Keratinocyte (primary cell): Measurements from ENCODE around the gene GSTM2.

Experiments used
- EZH2 ChIP-seq: IDR thresholded peaks from one replicate; pipeline ENCODE4 v1.6.1; 2012; ENCODE audit warnings: inconsistent platforms, mild to moderate bottlenecking, low read length, moderate library complexity
- TF ChIP-seq, protein P1 (sequence below), 3 experiments: IDR thresholded peaks in 1 of 3; conservative IDR thresholded peaks in 1 of 3; optimal IDR thresholded peaks in 1 of 3; 2 replicates in 2 of 3; 3 replicates in 1 of 3; pipeline versions ENCODE3 to v1.5.1; 2011; ENCODE audit warnings: low read length in 3 of 3, mild to moderate bottlenecking in 3 of 3, moderate library complexity in 2 of 3, control low read depth in 1 of 3, inconsistent platforms in 1 of 3; ENCODE audit not compliant: insufficient read depth in 2 of 3; ENCODE audit errors: extremely low read depth in 1 of 3

DNA sequence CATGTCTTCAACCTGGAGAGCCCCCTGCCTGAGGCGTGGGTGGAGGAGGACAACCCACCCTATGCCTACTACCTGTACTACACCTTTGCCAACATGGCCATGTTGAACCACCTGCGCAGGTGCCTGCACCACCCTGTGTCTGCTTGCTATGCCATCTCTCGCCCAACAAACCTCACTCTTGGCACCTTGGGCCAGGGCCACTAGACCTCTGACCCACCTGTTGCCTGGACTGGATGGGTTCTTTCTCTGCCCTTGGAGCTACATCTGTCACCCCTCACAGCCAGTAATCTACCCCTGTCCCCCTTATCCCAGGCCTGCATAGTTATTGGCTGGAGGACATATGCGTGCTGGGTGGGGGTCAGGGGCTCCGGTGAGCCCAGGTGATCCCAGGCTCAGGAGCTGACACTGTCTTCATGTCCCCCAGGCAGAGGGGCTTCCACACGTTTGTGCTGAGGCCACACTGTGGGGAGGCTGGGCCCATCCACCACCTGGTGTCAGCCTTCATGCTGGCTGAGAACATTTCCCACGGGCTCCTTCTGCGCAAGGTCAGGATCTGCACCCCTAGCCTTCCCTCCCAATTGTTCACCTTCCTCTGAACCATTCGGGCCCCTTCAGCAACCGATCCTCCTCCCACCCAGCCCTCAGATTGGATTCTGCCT is 38.4 kb upstream of the GSTM2 start:
- TF ChIP-seq EZH2, result no peak
- TF ChIP-seq, protein P1, sequence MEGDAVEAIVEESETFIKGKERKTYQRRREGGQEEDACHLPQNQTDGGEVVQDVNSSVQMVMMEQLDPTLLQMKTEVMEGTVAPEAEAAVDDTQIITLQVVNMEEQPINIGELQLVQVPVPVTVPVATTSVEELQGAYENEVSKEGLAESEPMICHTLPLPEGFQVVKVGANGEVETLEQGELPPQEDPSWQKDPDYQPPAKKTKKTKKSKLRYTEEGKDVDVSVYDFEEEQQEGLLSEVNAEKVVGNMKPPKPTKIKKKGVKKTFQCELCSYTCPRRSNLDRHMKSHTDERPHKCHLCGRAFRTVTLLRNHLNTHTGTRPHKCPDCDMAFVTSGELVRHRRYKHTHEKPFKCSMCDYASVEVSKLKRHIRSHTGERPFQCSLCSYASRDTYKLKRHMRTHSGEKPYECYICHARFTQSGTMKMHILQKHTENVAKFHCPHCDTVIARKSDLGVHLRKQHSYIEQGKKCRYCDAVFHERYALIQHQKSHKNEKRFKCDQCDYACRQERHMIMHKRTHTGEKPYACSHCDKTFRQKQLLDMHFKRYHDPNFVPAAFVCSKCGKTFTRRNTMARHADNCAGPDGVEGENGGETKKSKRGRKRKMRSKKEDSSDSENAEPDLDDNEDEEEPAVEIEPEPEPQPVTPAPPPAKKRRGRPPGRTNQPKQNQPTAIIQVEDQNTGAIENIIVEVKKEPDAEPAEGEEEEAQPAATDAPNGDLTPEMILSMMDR (optimal IDR thresholded peaks at IDR 0.05 in 1 of 3, IDR thresholded peaks at IDR 0.05 in 1 of 3, conservative IDR thresholded peaks at IDR 0.05 in 1 of 3; ENCODE audit: extremely low read depth in 1 of 3, insufficient read depth in 2 of 3, low read length in 3 of 3), result no peak
